HG03135 (cell line): Measurements from ENCODE around the gene STK40.
A peak's percentile ranks its signal among the peaks of the same experiment; 100 is the strongest.

ENCODE experiments used
- ATAC-seq: cut with Tn5 transposase; IDR thresholded peaks from one replicate; pipeline ENCODE4 v1.9.1; 2021; ENCODE audit warnings: mild to moderate bottlenecking, moderate library complexity; ENCODE audit not compliant: unreplicated experiment

STK40 gene

GRCh38 chr1:36398370-36398977 lies 12.8 kb upstream of the STK40 start:
- no peak for ATAC-seq

- ATAC-seq = peak; percentile 87
Measured at GRCh38 chr1:36397378-36398230, 11.9 kb upstream of the STK40 start, which contains the start of gene LSM10. Gene LSM10 (minus strand): TSS chr1:36397908. CDS start chr1:36394129, 3,779 bp downstream.

- ATAC-seq = peak; percentile 41
Measured at GRCh38 chr1:36397083-36397377, 11.3 kb upstream of the STK40 start.

- ATAC-seq = no peak
Measured at GRCh38 chr1:36396359-36396758, 10.6 kb upstream of the STK40 start.

- no peak for ATAC-seq
Measured at GRCh38 chr1:36393686-36394085, 8.0 kb upstream of the STK40 start.

GRCh38 chr1:36392836-36393235 lies 7.1 kb upstream of the STK40 start:
- no peak for ATAC-seq

GRCh38 chr1:36391271-36391670 lies 5.5 kb upstream of the STK40 start:
- no peak for ATAC-seq

- ATAC-seq = no peak
Measured at GRCh38 chr1:36390411-36390810, 4.7 kb upstream of the STK40 start.

GRCh38 chr1:36389999-36390398 lies 4.3 kb upstream of the STK40 start:
- ATAC-seq = no peak

GRCh38 chr1:36389261-36389660 lies 3.5 kb upstream of the STK40 start:
- no peak for ATAC-seq

GRCh38 chr1:36387141-36387949 lies 1.6 kb upstream of the STK40 start:
- no peak for ATAC-seq

- ATAC-seq = peak; percentile 45
Measured at GRCh38 chr1:36386265-36387140, 779 bp upstream of the STK40 start.

GRCh38 chr1:36384542-36385409 lies 948 bp downstream of the STK40 start:
- no peak for ATAC-seq

GRCh38 chr1:36383240-36383639 lies 2.5 kb downstream of the STK40 start:
- ATAC-seq = no peak

GRCh38 chr1:36382669-36383068 lies 3.1 kb downstream of the STK40 start:
- ATAC-seq = no peak

- ATAC-seq = no peak
Measured at GRCh38 chr1:36382231-36382630, 3.5 kb downstream of the STK40 start.

GRCh38 chr1:36381405-36381804 lies 4.3 kb downstream of the STK40 start:
- no peak for ATAC-seq

GRCh38 chr1:36380782-36381181 lies 4.9 kb downstream of the STK40 start:
- no peak for ATAC-seq

- ATAC-seq = no peak
Measured at GRCh38 chr1:36380143-36380619, 5.5 kb downstream of the STK40 start.
